Hepatocyte (in vitro differentiated cells): Measurements from ENCODE around the gene FNDC11.

Experiments used
- EZH2 ChIP-seq: fragments of 200-600 bp; sonication (generic); IDR thresholded peaks from 2 replicates; pipeline ENCODE4 v1.6.1; 2016; ENCODE audit warnings: antibody characterized with exemption, mild to moderate bottlenecking, borderline replicate concordance
- EZH2phosphoT487 ChIP-seq: fragments of 200-600 bp; sonication (generic); IDR thresholded peaks from one replicate; pipeline ENCODE4 v1.6.1; 2018; ENCODE audit warnings: antibody characterized with exemption, mild to moderate bottlenecking, low read depth, moderate library complexity; ENCODE audit not compliant: unreplicated experiment, severe bottlenecking
- TF ChIP-seq, protein P1 (sequence below): fragments of 200-600 bp; sonication (generic); IDR thresholded peaks from 2 replicates; pipeline ENCODE4 v1.5.1; 2016; ENCODE audit warnings: antibody characterized with exemption, mild to moderate bottlenecking; ENCODE audit not compliant: poor library complexity

DNA sequence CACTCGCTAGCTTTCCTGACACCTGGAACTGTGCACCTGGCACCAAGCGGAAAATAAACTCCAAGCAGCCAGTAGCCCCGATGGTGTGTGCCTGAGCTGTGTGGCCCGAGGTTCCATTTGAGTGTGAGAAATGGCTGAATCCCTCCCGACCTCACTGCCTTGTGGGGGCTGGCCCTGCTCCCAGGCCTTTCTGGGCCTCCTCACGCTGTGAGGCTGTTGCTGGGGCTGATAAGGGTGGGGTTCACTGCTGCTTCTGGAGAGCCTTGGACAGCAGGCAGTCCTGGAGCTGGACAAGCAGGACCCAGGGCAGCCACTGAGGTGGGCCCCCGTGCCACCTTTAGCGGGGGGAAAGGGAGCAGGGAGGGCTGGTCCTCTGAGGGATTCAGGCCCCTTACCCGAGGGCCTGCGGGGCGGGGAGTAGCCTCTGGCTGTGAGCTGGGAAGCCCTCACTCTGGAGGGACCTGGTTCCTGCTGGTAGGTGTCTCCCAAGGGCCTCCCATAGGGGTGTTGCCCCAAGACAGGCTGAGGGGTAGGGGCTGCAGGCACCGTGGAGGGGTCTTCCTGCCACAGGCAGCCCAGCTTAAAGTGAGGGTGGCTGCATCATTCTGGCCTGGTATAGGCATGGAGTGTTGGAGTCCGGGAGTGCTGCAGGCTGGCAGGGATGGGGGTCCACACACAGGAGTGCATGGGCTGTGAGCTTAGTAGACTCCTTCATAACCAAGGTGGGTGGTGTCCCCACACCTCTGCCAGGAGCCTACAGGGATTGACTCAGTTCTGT, 31.7 kb upstream of the FNDC11 start:
- TF ChIP-seq, protein P1, sequence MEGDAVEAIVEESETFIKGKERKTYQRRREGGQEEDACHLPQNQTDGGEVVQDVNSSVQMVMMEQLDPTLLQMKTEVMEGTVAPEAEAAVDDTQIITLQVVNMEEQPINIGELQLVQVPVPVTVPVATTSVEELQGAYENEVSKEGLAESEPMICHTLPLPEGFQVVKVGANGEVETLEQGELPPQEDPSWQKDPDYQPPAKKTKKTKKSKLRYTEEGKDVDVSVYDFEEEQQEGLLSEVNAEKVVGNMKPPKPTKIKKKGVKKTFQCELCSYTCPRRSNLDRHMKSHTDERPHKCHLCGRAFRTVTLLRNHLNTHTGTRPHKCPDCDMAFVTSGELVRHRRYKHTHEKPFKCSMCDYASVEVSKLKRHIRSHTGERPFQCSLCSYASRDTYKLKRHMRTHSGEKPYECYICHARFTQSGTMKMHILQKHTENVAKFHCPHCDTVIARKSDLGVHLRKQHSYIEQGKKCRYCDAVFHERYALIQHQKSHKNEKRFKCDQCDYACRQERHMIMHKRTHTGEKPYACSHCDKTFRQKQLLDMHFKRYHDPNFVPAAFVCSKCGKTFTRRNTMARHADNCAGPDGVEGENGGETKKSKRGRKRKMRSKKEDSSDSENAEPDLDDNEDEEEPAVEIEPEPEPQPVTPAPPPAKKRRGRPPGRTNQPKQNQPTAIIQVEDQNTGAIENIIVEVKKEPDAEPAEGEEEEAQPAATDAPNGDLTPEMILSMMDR = no peak
- TF ChIP-seq EZH2 (no peak), EZH2phosphoT487 (no peak)
